Measurements from ENCODE around the gene SUSD3.
"Not testable (repeated sequence)": the region's sequence is repeated elsewhere in the genome, so short reads cannot be mapped to it uniquely, and the experiment has no call there.

Gene SUSD3

GRCh38 chr9:93091453-93092081 lies 33.1 kb downstream of the SUSD3 start:
- in situ Hi-C loops (cut with HindIII; ENCODE audit: low sequenced_read_pairs) = no loop called here

- in situ Hi-C loops (cut with HindIII; ENCODE audit: low sequenced_read_pairs) = no loop called here
Observed at GRCh38 chr9:93092251-93092991, 33.9 kb downstream of the SUSD3 start.

- in situ Hi-C loops (cut with HindIII; ENCODE audit: low sequenced_read_pairs) = no loop called here
Observed at GRCh38 chr9:93093127-93093876, 34.8 kb downstream of the SUSD3 start.

GRCh38 chr9:93093877-93094657 lies 35.6 kb downstream of the SUSD3 start:
- in situ Hi-C loops (cut with HindIII; ENCODE audit: low sequenced_read_pairs) = no loop called here

- in situ Hi-C loops (cut with HindIII; ENCODE audit: low sequenced_read_pairs) = no loop called here
Observed at GRCh38 chr9:93094658-93095204, 36.2 kb downstream of the SUSD3 start.

- in situ Hi-C loops (cut with HindIII; ENCODE audit: low sequenced_read_pairs) = no loop called here
Observed at GRCh38 chr9:93095205-93096130, 37.0 kb downstream of the SUSD3 start.

GRCh38 chr9:93096131-93096802 lies 37.8 kb downstream of the SUSD3 start, which contains the start of gene CARD19:
CARD19 (plus strand) TSS chr9:93096217; CDS start chr9:93096346, 129 bp downstream.
- in situ Hi-C loops (cut with HindIII; ENCODE audit: low sequenced_read_pairs) = no loop called here

- in situ Hi-C loops (cut with HindIII; ENCODE audit: low sequenced_read_pairs) = no loop called here
Observed at GRCh38 chr9:93096811-93097382, 38.4 kb downstream of the SUSD3 start.

- in situ Hi-C loops (cut with HindIII; ENCODE audit: low sequenced_read_pairs) = no loop called here
Observed at GRCh38 chr9:93097511-93098201, 39.2 kb downstream of the SUSD3 start.

GRCh38 chr9:93098236-93098946 lies 39.9 kb downstream of the SUSD3 start:
- in situ Hi-C loops (cut with HindIII; ENCODE audit: low sequenced_read_pairs) = no loop called here

- in situ Hi-C loops (cut with HindIII; ENCODE audit: low sequenced_read_pairs) = no loop called here
Observed at GRCh38 chr9:93099551-93100275, 41.2 kb downstream of the SUSD3 start.

GRCh38 chr9:93100276-93100636 lies 41.8 kb downstream of the SUSD3 start:
- in situ Hi-C loops (cut with HindIII; ENCODE audit: low sequenced_read_pairs) = no loop called here

- in situ Hi-C loops (cut with HindIII; ENCODE audit: low sequenced_read_pairs) = not testable (repeated sequence)
Observed at GRCh38 chr9:93101086-93101485, 42.6 kb downstream of the SUSD3 start.

GRCh38 chr9:93105620-93106019 lies 47.1 kb downstream of the SUSD3 start:
- in situ Hi-C loops (cut with HindIII; ENCODE audit: low sequenced_read_pairs) = no loop called here

- in situ Hi-C loops (cut with HindIII; ENCODE audit: low sequenced_read_pairs) = no loop called here
Observed at GRCh38 chr9:93107151-93107824, 48.8 kb downstream of the SUSD3 start.

GRCh38 chr9:93107825-93108161 lies 49.3 kb downstream of the SUSD3 start:
- in situ Hi-C loops (cut with HindIII; ENCODE audit: low sequenced_read_pairs) = no loop called here

Measured in DLD1 (cell line).